ENCODE measurements around the gene SVIP.

DNA sequence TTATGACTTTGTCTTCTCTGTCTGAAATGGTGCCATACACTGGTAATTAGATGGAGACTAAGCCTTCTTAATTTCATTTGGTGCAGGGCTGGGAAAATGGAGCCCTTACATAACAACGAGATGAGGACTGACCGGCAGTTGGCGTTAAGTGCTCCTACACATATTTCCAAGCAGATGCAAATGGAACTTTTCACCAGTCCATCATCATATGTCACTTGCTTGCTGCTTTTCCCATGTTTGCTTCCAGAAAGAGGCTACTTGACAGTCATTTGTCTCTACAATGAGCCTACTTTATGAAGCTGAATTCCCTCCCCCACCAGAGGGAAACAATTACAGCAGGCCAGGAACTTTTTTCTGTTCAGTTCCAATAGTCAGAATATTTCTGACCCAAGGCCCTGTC, 32.6 kb downstream of the SVIP start:
- TF ChIP-seq, protein P1, sequence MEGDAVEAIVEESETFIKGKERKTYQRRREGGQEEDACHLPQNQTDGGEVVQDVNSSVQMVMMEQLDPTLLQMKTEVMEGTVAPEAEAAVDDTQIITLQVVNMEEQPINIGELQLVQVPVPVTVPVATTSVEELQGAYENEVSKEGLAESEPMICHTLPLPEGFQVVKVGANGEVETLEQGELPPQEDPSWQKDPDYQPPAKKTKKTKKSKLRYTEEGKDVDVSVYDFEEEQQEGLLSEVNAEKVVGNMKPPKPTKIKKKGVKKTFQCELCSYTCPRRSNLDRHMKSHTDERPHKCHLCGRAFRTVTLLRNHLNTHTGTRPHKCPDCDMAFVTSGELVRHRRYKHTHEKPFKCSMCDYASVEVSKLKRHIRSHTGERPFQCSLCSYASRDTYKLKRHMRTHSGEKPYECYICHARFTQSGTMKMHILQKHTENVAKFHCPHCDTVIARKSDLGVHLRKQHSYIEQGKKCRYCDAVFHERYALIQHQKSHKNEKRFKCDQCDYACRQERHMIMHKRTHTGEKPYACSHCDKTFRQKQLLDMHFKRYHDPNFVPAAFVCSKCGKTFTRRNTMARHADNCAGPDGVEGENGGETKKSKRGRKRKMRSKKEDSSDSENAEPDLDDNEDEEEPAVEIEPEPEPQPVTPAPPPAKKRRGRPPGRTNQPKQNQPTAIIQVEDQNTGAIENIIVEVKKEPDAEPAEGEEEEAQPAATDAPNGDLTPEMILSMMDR (IDR thresholded peaks at IDR 0.05): no peak
- TF ChIP-seq POLR2AphosphoS5 (IDR thresholded peaks at IDR 0.05; ENCODE audit: insufficient read depth in 1 of 2, low read depth in 1 of 2) (no peak), POLR2A (IDR thresholded peaks at IDR 0.05) (no peak)
